GM21360 (cell line): Measurements from ENCODE around the gene CEMP1.
"Not testable (repeated sequence)": the region's sequence is repeated elsewhere in the genome, so short reads cannot be mapped to it uniquely, and the experiment has no call there.

ENCODE experiments used
- ATAC-seq: cut with Tn5 transposase; IDR thresholded peaks from one replicate; pipeline ENCODE4 v1.9.1; 2021; ENCODE audit warnings: mild to moderate bottlenecking, moderate library complexity; ENCODE audit not compliant: unreplicated experiment

CEMP1 gene

DNA sequence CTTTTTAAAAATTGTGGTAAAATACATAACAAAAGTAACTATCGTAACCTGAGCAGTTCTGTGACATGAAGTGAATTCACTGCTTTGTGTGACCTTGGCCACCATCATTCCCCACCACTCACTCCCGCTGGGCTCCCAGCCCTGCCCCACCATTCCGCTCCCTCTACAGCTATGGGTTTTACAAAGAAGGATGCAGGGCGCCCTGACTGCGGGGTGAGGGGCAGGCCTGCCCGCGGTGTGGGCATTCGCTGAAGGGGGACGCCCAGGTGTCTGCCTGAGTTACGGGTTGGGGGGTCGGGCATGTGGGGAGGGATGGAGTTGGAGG, at the start of gene CEMP1:
Gene CEMP1, minus strand, starts transcription at position 38 of the 325 bp plus-strand sequence. CDS start 335 bp downstream, outside the sequence.
- no peak for ATAC-seq

DNA sequence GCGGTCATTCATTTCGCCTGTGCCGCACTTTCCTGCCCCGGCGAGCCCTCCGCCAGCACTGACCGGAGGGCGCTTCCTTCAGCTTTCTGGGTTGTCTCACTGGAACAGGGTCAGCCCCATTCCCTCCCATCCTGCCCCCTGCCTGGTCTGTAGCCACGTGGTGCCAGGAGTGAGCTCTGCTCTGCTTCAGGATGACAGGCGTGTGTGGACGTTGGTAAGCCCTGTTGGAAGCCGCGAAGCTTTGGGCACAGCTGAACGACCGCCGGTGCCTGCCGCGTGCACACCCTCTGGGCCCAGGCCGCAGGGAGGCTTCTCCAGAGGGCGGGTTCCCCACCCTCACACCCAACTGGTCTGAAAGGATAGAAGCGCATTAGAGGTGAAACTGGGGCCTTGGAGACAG, 49.6 kb upstream of the CEMP1 start:
- not testable (repeated sequence) for ATAC-seq

- not testable (repeated sequence) for ATAC-seq
These were observed 48.9 kb upstream of the CEMP1 start for GRCh38 chr16:2580143-2580542.

DNA sequence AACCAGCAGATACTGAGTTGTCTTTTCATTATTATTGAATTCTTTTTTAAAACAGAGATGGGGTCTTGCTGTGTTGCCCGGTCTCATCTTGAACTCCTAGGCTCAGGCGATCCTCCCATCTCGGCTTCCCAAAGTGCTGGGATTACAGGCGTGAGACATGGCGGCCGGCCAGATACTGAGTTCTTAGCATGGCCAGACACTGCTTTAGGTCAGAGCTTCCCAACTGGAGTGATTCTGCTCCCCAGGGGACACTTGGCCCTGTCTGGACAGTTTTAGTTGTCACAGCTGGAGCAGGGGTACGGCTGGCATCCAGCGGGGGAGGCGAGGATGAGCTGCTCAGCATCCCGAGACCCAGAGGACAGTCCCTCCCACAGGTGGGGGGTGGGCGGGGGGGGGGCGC, 47.7 kb upstream of the CEMP1 start:
- ATAC-seq: not testable (repeated sequence)

GRCh38 chr16:2577044-2577443, 45.8 kb upstream of the CEMP1 start:
- not testable (repeated sequence) for ATAC-seq

GRCh38 chr16:2575839-2576238, 44.6 kb upstream of the CEMP1 start:
- ATAC-seq: not testable (repeated sequence)

DNA sequence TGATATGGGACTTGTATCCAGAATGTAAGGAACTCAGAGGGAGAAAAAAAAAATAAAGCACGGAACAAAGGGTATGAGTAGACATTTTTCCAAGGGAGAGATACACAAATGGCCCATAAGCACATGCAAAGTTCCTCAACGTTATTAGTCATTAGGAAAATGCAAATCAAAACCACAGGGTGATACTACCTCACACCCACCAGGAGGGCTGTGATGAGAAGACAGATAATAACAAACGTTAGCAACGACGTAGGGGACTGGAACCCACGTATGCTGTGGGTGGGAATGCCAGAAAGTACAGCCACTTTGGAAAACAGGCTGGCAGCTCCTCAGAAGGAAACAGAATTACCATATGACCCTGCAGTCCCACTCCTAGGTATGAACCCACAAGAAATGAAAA, 41.5 kb upstream of the CEMP1 start:
- ATAC-seq: not testable (repeated sequence)

GRCh38 chr16:2568573-2568972, 37.4 kb upstream of the CEMP1 start:
- not testable (repeated sequence) for ATAC-seq

DNA sequence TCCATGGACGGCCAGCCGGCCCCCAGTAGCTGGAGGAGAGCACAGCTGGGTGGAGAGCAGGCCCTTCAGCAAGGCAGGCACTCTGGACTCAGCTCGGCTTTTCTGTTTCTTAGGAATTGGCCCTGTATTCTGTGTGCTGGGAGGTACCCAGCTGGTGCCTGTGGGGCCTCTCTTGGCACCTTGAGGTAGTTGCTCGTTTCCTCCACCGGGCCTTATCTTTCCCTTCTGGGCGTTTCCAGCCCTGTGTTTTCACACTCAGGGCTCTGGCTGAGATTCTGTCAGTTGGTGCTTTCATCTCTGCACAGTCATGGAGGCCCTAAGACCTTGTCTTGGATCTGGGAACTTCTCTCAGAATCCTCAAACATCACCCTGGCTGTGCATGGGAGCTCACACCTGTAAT, 36.3 kb upstream of the CEMP1 start:
- ATAC-seq: not testable (repeated sequence)

- not testable (repeated sequence) for ATAC-seq
These were observed 29.6 kb upstream of the CEMP1 start for GRCh38 chr16:2560798-2561133.

DNA sequence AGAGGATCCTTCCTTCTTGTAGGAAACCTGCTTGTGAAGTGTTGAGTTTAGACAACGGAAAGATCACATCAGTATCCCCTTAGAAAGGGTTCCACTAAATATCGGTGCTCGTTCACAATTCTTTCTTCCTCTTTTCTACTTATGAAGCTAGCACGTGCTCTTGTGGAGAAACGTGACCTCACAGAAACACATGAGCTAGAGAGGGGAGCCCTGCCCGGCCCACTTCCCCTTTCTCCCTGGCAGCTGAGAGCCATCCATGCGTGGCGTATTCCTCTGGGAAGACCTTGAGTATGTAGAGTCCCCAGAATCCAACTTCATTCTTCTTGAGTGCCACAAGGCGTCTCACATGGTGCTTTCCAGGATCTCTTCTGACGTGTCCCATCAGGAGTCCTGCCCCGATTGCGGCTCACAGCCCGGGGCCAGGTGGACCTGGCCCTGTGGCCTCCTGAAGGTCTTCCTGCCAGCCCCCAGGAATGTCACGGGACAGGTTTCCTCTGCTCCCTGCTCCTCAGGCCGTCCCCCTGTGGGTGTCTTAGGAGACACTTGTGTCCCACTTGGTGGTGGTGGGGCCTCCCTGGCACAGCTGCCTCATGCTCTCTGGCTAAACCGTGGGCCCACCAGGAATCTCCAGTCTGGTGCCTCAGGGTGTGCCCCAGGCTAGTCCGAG, 29.1 kb upstream of the CEMP1 start:
- not testable (repeated sequence) for ATAC-seq

- not testable (repeated sequence) for ATAC-seq
These were observed 25.9 kb upstream of the CEMP1 start for GRCh38 chr16:2557150-2557549.

GRCh38 chr16:2554709-2555425, 23.7 kb upstream of the CEMP1 start:
- ATAC-seq: not testable (repeated sequence)

GRCh38 chr16:2551420-2551889, 20.2 kb upstream of the CEMP1 start:
- not testable (repeated sequence) for ATAC-seq

DNA sequence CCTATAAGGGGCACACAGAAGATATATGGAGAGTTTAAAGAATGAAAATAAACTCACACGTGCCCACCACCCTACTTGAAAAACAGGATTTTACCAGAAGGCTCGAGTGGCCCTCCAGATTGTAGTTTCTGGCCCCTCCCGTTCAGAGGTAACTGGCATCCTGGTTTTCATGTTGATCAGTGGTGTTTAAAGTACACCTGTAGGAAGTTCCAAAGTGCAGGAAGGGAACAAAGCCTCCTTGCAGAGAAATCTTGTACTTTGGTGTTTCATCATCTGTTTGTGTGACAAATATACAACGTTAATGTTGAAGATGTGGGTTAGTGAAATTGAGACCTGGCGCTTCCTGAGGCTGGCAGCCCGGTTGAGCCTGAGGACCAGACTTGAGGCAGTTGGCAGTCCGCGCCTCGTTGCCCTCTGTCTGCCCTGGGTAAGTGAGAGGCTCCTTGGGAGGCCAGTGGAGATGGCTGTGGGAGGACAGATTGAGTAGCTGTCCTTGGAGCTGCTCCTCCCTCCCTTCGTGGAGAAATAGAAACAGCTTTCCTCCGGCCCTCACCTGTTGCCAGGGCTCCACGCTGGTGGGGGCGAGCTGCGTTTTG, 19.2 kb upstream of the CEMP1 start:
- ATAC-seq: not testable (repeated sequence)

DNA sequence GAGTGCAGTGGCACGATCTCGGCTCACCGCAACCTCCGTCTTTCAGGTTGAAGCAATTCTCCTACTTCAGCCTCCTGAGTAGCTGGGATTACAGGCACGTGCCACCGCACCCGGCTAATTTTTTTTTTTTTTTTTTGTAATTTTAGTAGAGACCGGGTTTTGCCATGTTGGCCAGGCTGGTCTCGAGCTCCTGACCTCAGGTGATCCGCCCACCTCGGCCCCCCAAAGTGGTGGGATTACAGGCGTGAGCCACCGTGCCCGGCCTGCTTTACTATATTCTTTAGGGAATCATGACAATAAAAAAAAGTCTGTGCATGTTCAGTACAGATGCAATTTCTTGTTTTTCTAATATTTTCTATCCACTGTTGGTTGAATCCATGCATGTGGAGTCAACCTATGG, 12.6 kb upstream of the CEMP1 start:
- ATAC-seq: not testable (repeated sequence)

- ATAC-seq: not testable (repeated sequence)
These were observed 10.2 kb upstream of the CEMP1 start for GRCh38 chr16:2541409-2541808.

DNA sequence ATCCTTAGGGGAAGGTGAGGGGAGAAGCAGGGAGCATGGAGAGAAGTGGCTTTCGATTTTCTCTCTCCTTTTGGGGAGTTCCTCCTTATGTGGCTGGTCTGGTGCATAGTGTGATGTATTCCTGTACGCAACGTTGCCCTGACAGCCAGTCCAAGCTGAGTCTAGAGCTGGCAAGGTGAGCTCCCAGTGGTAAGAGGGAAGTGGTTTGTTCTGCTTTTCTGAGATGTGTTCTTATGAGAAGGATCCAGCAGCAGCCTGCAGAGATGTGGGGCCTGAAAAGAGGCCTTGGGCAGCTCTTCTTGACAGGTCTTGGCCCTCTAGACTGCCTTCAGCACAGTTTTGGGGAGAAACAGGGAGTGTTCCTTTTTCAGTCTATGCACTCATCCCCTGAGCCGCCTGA, 9.7 kb upstream of the CEMP1 start:
- ATAC-seq: not testable (repeated sequence)

DNA sequence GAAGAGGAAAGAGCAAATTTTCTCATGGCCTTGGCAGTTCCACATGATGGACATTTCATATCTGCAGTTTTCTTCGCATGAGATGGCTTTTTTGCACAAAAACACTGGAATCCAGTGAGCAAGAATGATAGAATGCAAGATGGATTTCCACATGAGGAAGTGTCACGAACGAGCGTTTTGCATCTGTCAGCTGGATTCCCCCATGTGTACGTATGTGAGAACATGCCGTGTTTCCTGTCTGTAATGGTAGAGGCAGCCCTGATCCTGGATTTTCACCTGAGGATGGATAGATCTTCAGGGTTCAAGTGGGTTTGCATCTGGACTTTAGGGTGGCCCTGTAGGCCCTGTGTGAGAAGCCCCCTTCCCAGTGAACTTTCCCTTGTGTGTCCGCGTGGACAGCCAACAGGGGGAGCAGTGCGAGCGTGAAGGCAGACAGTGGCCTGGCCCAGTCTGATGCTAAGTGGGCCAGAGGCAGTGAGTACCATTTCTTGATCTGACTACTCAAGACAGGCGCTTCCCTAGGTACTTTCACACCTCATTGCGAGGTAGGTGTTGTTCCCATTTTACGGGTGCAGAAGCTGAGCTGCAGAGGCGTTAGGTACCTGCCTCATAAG, 8.7 kb upstream of the CEMP1 start:
- ATAC-seq: not testable (repeated sequence)

DNA sequence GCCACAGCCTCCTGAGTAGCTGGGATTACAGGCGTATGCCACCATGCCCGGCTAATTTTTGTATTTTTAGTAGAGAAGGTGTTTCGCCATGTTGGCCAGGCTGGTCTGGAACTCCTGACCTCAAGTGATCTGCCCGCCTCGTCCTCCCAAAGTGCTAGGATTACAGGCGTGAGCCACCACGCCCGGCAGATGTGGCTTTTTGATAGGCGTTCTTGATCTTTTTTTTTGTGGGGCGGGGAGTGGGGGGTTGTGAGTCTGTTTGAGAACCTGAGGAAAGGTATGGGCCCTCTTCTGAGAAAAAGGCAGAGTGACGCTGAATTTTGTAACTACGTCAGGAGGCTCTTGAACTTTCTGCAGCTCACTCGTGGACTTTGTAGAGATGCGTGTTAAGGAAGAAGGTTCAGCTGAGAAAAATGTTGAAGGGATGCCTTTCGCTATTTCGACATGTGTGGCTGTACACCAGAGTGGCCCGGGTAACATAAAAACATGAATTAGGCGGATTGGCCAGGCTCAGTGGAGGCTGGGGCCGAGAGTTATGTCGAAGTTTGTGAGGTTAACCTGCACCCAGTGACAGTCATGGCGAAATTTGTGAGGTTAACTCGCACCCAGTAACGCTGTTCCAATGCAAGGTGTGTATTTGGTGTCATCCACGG, 8.1 kb upstream of the CEMP1 start:
- ATAC-seq: not testable (repeated sequence)
